ENCODE results near the gene SEMA5B.

- TF ChIP-seq POLR2A (IDR thresholded peaks at IDR 0.05; ENCODE audit: low read depth, low read length) (no peak), ELK1 (IDR thresholded peaks at IDR 0.05; ENCODE audit: borderline replicate concordance, low read depth, low read length) (no peak), BHLHE40 (IDR thresholded peaks at IDR 0.05; ENCODE audit: low read depth, low read length) (no peak), CTCF (conservative IDR thresholded peaks at IDR 0.05; ENCODE audit: low read depth, low read length) (no peak), FOS (IDR thresholded peaks at IDR 0.05; ENCODE audit: low read depth, low read length) (no peak), RAD21 (IDR thresholded peaks at IDR 0.05; ENCODE audit: low read length) (no peak), USF2 (IDR thresholded peaks at IDR 0.05; ENCODE audit: low read depth, low read length) (no peak), RCOR1 (IDR thresholded peaks at IDR 0.05; ENCODE audit: insufficient replicate concordance, low read length) (no peak)
Measured at GRCh38 chr3:122991236-122991985, 36.2 kb downstream of the SEMA5B start.

All from IMR-90 (cell line).